Osteoblast (primary cell): ENCODE data around the gene TNFRSF14. TPM values are rescaled to one million over a fixed set of nuclear protein-coding genes. Genes with fewer than 3 reads are reported as not detected.
"Not testable (repeated sequence)": the region's sequence is repeated elsewhere in the genome, so short reads cannot be mapped to it uniquely, and the experiment has no call there.

ENCODE experiments used
- DNase-seq: peaks from one replicate; pipeline ENCODE4 v3.0.0; 2011; ENCODE audit warnings: low spot score, mixed read lengths; ENCODE audit not compliant: insufficient read length; ENCODE audit errors: missing footprints
- H2AFZ ChIP-seq: 2 replicates; pipeline ENCODE4 v1.6.0; 2011; ENCODE audit warnings: mild to moderate bottlenecking, low read length
- H3K27ac ChIP-seq: 2 replicates; pipeline ENCODE4 v1.5.1; 2011; ENCODE audit warnings: mild to moderate bottlenecking, low read depth, low read length, moderate library complexity
- H3K27me3 ChIP-seq: 2 replicates; pipeline ENCODE4 v1.6.0; 2012; ENCODE audit warnings: mild to moderate bottlenecking, control low read depth, inconsistent platforms, low read length, moderate library complexity; ENCODE audit not compliant: insufficient read depth
- H3K36me3 ChIP-seq: 2 replicates; pipeline ENCODE4 v1.5.1; 2011; ENCODE audit warnings: mild to moderate bottlenecking, low read length, control low read depth, moderate library complexity; ENCODE audit not compliant: insufficient read depth
- H3K4me1 ChIP-seq: 2 replicates; pipeline ENCODE4 v1.5.1; 2011; ENCODE audit warnings: mild to moderate bottlenecking, low read length, control low read depth, moderate library complexity; ENCODE audit not compliant: insufficient read depth
- H3K4me2 ChIP-seq: 2 replicates; pipeline ENCODE4 v1.6.0; 2011; ENCODE audit warnings: mild to moderate bottlenecking, low read length; ENCODE audit not compliant: insufficient read depth
- H3K4me3 ChIP-seq: fragments of 200-600 bp; sonication (generic); 3 replicates; pipeline ENCODE4 v1.5.1; 2012; ENCODE audit warnings: mild to moderate bottlenecking, low read length, inconsistent platforms; ENCODE audit not compliant: insufficient read depth
- H3K79me2 ChIP-seq: 2 replicates; pipeline ENCODE4 v1.6.0; 2012; ENCODE audit warnings: mild to moderate bottlenecking, low read length, control low read depth, inconsistent platforms; ENCODE audit not compliant: insufficient read depth
- H3K9me3 ChIP-seq: 2 replicates; pipeline ENCODE4 v1.5.1; 2011; ENCODE audit warnings: low read depth, low read length, control low read depth
- H4K20me1 ChIP-seq: 2 replicates; pipeline ENCODE4 v1.6.0; 2012; ENCODE audit warnings: mild to moderate bottlenecking, low read length, control low read depth; ENCODE audit not compliant: insufficient read depth
- total RNA-seq: library from RNA; depleted of rRNA; stranded (reverse); fragments of >200 nt; gene quantifications from 2 replicates; pipeline ENCODE4 v1.2.3, GENCODE V29; 2012
- TF ChIP-seq, protein P1 (sequence below): IDR thresholded peaks from 2 replicates; pipeline ENCODE4 v1.5.1; 2011; ENCODE audit warnings: mild to moderate bottlenecking, low read depth, low read length, moderate library complexity; ENCODE audit errors: extremely low read depth

Gene TNFRSF14
- total RNA-seq, 1 donor: 36.6 TPM

DNA sequence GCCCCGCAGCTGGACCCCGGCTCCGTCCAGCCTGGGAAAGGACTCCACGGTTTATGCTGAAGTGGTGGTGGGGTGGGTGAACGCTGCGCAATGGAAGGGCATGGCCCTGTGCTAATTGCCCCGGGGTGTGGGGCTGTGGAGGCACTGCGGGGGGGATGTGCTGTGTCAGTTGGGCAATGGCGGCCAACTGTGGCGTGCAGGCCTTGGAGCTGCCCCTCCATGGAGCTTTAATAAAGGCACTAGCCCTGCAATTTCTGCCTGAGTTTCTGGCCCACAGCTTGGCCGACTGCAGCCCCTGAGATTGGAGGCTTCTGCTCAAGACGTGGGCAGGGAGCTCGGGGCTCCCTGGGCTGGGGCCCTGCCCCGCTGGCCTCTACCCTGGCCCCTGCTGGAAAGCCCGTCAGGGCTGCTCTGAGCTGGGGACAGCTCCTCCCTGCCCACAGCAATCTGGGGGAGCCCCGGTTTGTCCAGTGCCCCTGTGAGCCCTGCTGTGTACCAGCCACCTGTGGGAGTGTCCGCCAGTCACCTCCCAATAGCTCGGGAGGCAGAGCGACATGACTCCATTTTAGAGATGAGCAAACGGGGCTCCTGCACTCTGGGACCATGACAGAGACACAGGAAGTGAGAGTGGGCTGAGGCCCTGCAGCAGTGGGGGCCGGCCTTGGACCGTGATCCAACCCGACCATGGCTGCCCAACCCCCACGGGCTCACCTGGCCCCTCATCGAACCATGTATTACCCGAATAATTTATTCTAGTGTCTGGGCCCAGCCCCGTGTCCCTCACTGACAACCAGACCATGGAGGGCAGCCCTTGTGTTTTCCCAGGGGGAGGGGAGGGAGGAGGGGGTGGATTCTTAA, 8.7 kb upstream of the TNFRSF14 start:
- no peak overlapping the region for H2AFZ ChIP-seq

GRCh38 chr1:2548068-2548589, 8.0 kb upstream of the TNFRSF14 start:
- no peaks in the 10 kb centered on the region for H3K9me3 ChIP-seq
- peak overlapping the region; percentile 57 for H2AFZ ChIP-seq
- peaks cover 14% of the 10 kb centered on the region for H3K4me1 ChIP-seq
- no peaks in the 10 kb centered on the region for H3K79me2 ChIP-seq
- peak overlapping the region; percentile 36 for H3K4me3 ChIP-seq
- H3K4me2 ChIP-seq: peak overlapping the region; percentile 67
- DNase-seq: peak; percentile 100
- no peaks in the 10 kb centered on the region for H3K27me3 ChIP-seq
- H3K27ac ChIP-seq: no peak overlapping the region
- TF ChIP-seq, protein P1, sequence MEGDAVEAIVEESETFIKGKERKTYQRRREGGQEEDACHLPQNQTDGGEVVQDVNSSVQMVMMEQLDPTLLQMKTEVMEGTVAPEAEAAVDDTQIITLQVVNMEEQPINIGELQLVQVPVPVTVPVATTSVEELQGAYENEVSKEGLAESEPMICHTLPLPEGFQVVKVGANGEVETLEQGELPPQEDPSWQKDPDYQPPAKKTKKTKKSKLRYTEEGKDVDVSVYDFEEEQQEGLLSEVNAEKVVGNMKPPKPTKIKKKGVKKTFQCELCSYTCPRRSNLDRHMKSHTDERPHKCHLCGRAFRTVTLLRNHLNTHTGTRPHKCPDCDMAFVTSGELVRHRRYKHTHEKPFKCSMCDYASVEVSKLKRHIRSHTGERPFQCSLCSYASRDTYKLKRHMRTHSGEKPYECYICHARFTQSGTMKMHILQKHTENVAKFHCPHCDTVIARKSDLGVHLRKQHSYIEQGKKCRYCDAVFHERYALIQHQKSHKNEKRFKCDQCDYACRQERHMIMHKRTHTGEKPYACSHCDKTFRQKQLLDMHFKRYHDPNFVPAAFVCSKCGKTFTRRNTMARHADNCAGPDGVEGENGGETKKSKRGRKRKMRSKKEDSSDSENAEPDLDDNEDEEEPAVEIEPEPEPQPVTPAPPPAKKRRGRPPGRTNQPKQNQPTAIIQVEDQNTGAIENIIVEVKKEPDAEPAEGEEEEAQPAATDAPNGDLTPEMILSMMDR: peak; percentile 90
- no peaks in the 10 kb centered on the region for H3K36me3 ChIP-seq
- H4K20me1 ChIP-seq: no peaks in the 10 kb centered on the region

More for the DNA sequence above, 8.7 kb upstream of the TNFRSF14 start:
- Histone ChIP-seq H3K27me3 (no peaks in the 10 kb centered on the region), H3K36me3 (no peaks in the 10 kb centered on the region), H4K20me1 (no peaks in the 10 kb centered on the region), H3K9me3 (no peaks in the 10 kb centered on the region), H3K27ac (no peak overlapping the region), H3K79me2 (no peaks in the 10 kb centered on the region), H3K4me2 (peak overlapping the region; percentile 80), H3K4me1 (peaks cover 14% of the 10 kb centered on the region), H3K4me3 (peak overlapping the region; percentile 74)
- TF ChIP-seq, protein P1: no peak
- no peak for DNase-seq

GRCh38 chr1:2549367-2550029, 6.7 kb upstream of the TNFRSF14 start:
- not testable (repeated sequence) for H3K27ac ChIP-seq, DNase-seq, H2AFZ ChIP-seq, H3K9me3 ChIP-seq, H3K79me2 ChIP-seq, H3K4me3 ChIP-seq, H3K36me3 ChIP-seq, H3K27me3 ChIP-seq, H4K20me1 ChIP-seq, H3K4me2 ChIP-seq
- peaks cover 14% of the 10 kb centered on the region for H3K4me1 ChIP-seq

DNA sequence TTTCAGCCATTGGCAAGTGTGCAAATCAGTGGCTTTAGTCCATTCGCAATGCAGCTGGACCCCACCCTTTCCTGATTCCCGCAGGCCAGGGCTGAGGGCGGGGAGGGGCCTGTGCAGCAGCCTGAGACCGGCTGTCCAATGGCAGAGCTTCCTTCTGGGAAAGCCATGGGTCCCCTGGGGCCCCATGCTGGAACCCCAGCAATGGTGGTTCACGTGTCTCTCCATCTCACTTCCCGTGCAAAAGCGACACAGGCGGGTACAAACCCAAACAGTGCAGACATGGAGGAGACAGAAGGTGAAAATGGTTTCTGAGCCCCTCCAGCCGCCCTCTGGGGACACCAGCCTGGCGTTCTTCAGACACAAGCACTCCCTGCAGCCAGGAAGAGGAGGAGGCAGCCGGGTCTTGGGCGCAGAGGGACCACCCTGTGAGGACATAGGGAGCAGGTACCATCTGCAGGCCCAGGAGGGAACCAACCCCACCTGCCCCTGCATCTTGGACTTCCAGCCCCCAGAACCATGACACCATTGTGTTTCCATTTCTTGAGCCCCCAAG, 5.8 kb upstream of the TNFRSF14 start:
- not testable (repeated sequence) for H3K4me2 ChIP-seq, H3K27me3 ChIP-seq, H3K36me3 ChIP-seq, H2AFZ ChIP-seq, H3K9me3 ChIP-seq, H3K79me2 ChIP-seq, H3K4me3 ChIP-seq, H4K20me1 ChIP-seq, H3K27ac ChIP-seq
- DNase-seq: peak; percentile 29
- H3K4me1 ChIP-seq: peaks cover 14% of the 10 kb centered on the region

DNA sequence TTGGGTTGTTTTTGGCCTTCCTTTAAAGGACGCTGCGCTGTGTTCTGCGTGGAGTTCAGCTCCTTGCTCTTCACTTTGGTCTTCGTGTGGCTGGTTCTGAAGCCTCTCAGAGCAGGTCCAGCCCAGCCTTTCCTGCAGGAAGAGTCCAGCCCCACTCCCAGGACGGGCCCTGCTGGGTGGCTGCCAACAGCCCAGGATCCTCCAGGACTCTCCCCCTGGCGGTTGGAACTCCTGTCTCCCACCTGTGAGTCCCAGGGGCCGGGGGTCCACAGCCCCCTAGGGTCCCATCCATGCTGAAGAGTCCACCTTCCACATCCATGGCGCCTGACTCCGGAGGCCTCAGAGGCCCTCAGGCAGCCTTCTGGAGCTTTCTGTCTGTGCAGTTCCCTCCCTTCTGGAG, 4.6 kb upstream of the TNFRSF14 start:
- DNase-seq: peak; percentile 36
- H4K20me1 ChIP-seq, H3K9me3 ChIP-seq, H3K27me3 ChIP-seq, H2AFZ ChIP-seq, H3K79me2 ChIP-seq, H3K27ac ChIP-seq, H3K4me3 ChIP-seq, H3K36me3 ChIP-seq, H3K4me2 ChIP-seq: not testable (repeated sequence)
- peaks cover 21% of the 10 kb centered on the region for H3K4me1 ChIP-seq
